ENCODE measurements around the gene AKR1C1.
"Not testable (repeated sequence)": the region's sequence is repeated elsewhere in the genome, so short reads cannot be mapped to it uniquely, and the experiment has no call there.

Gene AKR1C1

DNA sequence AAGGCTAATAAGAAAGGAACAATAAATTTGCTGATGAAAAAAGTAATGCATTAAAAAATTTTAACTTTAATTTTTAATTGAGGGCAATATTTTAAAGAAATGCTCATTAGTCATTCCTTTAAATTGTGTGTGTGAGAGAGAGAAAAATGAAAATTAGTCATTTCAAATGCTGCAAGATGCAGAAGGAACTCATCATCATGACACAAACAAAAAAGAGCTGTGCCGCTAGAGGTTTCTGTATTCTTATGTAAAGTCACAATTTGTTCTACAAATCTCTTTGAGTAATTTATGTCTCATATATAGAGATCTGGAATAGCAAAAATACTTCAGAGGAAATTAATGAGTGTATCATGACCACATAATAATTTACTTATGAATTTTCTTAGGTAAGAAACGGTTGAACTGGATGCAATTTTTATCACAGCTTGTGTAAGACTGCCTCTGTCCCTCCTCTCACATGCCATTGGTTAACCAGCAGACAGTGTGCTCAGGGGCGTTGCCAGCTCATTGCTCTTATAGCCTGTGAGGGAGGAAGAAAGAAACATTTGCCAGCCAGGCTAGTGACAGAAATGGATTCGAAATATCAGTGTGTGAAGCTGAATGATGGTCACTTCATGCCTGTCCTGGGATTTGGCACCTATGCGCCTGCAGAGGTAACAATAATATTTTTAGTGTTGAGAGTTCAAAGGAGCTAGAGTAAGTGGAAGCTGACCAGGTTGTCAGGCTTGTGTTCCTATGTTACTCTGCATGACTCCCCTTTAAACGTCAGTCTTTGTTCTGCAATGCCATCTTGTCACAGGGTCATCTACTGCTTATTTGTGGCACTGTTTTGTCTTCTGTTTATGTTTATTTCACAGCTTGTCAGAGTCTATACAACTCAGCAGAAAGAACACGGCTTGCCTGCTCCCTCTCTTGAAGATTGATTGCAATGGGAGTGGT, at the start of gene AKR1C1:
TSS of gene AKR1C1 (plus strand) at position 540 of the 939 bp plus-strand sequence. CDS start at position 570, 30 bp downstream.
- not testable (repeated sequence) for DNase-seq

DNA sequence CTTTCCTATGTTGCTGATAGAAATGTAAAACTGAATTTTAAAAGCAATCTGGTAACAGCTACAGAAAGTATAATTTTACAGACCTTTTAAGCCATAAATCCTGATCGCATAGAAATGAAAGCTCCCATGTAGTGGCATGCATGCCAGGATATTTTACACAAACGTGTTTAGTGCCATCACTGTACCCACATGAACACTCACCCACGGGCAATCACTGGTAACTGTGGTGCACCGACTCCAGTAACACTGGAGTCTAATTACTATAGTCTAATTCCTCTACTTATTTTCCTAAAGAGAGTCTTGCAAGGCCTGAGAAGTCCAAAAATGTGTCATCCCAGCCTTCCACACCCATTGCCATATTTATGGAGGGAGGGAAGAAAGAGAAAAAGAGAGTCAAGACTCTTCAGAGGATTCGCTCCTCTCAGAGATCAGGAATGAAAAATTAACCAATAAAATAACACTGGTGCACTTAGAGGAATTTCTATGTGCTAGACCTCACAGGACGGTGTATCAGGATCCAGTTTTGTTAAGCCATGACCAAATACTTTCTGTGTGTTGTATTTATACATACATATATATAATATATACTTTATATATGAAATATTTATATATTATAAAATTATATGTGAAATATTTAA, 48.9 kb upstream of the AKR1C1 start:
- DNase-seq: no peak

DNA sequence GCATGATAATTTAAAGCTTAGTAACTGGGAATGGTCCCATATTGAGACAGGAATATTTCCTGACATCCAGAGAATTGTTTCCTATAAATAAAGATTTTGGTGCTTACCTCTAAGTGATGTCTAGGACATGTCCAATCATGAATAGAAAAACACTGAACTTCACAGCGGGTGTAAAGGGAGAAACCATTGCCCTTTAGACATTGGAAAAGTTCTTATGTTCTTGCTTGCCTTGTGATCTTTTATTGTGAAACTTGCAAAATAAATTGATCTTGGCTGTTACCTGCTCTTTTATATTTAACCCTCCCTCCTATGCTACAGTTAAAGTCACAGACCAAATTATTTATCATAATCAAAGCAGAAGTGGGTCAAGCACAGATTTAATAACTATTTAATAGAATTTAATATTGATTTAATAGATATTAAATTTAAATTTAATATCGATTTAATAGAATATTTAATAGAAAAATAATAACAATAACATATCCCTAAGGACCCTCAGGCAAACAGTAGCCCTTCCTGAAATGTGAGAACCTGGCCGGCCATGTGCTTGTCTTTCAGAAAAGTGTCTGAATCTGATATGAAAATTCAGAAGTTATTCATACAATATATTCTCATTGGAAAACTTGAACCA, 47.0 kb upstream of the AKR1C1 start:
- DNase-seq: no peak

DNA sequence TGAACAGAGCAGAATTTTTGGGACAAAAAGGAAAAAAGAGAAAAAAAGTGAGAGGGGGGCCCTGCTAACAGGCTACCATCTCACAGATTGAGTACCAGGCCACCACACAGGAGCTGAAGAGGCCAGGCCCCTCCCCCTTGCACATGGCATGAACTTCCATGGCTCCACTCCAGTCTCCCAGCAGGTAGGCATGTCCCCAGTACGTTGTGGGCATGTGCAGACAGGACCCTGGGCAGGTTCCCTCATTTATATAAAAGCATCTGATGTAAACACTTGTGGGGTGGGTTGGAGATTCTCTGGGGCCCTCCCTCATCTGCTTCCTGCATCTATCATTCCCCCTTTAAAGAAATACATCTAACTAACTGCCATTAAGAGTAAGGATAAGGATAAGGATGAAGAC, 45.0 kb upstream of the AKR1C1 start:
- no peak for DNase-seq

DNA sequence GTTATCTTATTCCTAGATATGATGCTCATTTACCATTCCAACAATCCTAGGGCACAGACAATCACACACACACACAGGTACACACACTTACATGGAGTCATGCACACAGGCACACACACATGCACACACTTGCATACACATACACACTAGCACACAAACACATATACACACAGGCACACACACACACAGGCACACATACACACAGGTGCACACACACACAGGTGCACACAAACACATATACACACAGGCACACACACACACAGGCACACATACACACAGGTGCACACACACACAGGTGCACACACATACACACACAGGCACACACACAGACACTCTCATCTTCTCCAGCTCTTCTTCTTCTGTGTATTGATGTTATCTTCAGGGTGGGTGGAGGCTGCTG, 38.7 kb upstream of the AKR1C1 start:
- DNase-seq: not testable (repeated sequence)

DNA sequence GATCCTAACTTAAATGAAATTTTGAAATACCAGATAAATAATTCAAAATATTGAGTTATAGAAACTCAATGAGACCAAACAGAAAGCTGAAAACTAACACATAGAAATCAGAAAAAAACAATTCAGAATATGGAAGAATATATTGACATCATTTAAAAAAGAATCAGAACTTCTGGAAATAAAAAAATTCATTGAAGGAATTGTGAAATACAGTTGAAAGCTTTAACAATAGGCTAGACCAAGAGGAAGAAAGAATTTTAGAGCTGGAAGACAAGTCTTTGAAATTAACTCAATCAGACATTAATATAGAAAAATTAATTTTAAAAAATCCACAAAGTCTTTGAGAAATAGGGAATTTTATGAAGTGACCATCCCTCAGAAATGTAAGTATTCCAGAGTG, 36.8 kb upstream of the AKR1C1 start:
- DNase-seq: no peak

- no peak for DNase-seq
Measured at GRCh38 chr10:4931587-4931986, 31.6 kb upstream of the AKR1C1 start.

DNA sequence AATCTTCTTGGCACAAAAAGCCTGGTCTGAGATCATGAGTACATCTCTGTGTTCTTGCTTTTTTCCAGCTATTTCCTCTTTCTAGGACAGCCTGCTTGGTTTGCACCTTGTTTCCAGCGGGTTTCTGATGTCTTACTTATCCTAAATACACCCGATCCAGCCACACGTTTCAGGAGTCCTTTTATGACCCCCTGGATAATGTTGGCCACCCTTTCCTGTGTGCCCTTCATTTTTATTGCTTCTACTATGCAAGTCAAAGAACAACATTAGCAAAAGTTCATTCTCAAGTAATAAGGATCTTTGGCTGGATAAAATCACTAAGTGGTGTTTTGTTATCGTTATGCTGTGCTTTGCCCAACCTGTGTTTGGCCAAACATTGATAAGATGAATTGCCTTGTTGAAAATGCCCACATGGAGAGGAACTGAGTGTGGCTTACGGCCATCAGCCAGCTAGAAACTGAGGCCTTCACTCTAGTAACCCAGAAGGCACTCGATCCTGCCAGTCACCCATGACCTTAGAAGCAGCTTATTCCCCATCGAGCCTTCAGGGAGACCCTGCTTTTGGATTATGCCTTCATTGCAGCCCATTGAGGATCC, 28.7 kb upstream of the AKR1C1 start:
- DNase-seq: no peak

DNA sequence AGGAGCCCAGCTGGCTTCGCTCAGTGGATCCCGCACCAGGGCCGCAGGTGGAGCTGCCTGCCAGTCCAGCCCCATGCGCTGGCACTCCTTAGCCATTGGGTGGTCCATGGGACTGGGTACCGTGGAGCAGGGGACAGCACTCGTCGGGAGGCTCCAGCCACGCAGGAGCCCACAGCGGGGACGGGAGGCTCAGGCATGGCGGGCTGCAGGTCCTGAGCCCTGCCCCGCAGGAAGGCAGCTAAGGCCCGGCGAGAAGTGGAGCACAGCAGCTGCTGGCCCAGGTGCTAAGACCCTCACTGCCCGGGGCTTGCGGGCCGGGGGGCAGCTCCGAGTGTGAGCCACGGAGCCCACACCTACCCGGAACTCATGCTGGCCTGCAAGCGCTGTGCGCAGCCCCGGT, 25.9 kb upstream of the AKR1C1 start:
- no peak for DNase-seq

GRCh38 chr10:4939224-4940072, 23.8 kb upstream of the AKR1C1 start:
- DNase-seq: no peak

- not testable (repeated sequence) for DNase-seq
Measured at GRCh38 chr10:4940073-4940428, 23.2 kb upstream of the AKR1C1 start.

- DNase-seq: not testable (repeated sequence)
Measured at GRCh38 chr10:4940909-4941308, 22.3 kb upstream of the AKR1C1 start.

- no peak for DNase-seq
Measured at GRCh38 chr10:4941540-4942330, 21.5 kb upstream of the AKR1C1 start.

GRCh38 chr10:4942931-4943330, 20.3 kb upstream of the AKR1C1 start:
- not testable (repeated sequence) for DNase-seq

- not testable (repeated sequence) for DNase-seq
Measured at GRCh38 chr10:4943416-4943815, 19.8 kb upstream of the AKR1C1 start.

GRCh38 chr10:4943821-4944220, 19.4 kb upstream of the AKR1C1 start:
- no peak for DNase-seq

GRCh38 chr10:4944841-4945240, 18.4 kb upstream of the AKR1C1 start:
- no peak for DNase-seq

DNA sequence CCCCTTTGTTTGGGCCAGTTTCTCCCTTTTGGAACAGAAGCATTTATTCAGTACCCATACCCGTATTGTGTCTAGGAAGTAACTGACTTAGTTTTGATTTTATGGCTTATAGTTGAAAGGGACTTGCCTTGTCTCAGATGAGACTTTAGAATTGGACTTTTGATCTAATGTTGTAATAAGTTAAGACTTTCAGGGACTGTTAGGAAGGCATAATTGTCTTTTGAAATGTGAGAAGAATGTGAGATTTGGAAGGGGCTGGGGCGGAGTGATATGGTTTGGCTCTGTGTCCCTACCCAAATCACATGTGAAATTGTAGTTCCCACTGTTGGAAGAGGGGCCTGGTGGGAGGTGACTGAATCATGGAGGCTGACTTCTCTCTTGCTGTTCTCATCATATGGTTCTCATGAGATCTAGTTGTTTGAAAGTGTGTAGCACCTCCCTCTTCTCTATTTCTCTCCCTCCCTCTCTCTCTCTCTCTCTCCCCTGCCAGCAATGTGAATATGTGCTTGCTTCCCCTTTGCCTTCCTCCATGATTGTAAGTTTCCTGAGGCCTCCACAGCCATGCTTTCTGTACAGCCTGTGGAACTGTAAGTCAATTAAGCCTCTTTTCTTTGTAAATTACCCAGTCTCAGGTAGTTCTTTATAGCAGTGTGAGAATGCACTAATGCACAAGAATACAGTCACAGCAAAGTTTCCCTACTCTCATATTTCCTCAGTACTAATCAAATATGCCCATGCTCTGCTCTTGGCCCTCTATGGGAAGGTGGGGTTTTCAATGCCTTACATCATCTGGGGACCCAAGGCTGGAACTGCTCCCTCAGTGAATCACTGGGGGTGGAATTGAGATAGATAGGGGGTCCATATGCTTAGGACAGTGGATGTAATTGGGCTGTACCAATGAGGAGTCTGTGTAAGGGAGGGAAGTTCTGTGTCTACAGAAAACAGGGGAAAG, 17.2 kb upstream of the AKR1C1 start:
- DNase-seq: no peak

GRCh38 chr10:4947039-4947634, 16.1 kb upstream of the AKR1C1 start:
- DNase-seq: no peak
